IMR-90 (cell line): Measurements from ENCODE around the gene TMEM86B. TPM values are rescaled to one million over a fixed set of nuclear protein-coding genes. Genes with fewer than 3 reads are reported as not detected.
A peak's percentile ranks its signal among the peaks of the same experiment; 100 is the strongest.

Source experiments
- ATAC-seq: fragments of 200-7000 bp; cut with Tn5 transposase; 2 replicates; pipeline ENCODE4 v1.9.1; 2020; ENCODE audit warnings: low read depth, mild to moderate bottlenecking, moderate library complexity
- BruUV-seq: library from RNA; stranded (reverse); fragments of 400-500 nt; replicated peaks from 2 replicates; lab custom pipeline; 2021; lab: Mats Ljungman, UMichigan
- CTCF ChIA-PET: fragments of 300-600 bp; formaldehyde crosslinking; extraction: SDS; loops from one replicate; lab custom pipeline; 2021; ENCODE audit warnings: antibody characterized with exemption; lab: Yijun Ruan, JAX
- POLR2A ChIA-PET: fragments of 300-600 bp; sonication (Branson Sonifier 250); formaldehyde crosslinking; loops from one replicate; lab custom pipeline; 2022; ENCODE audit warnings: antibody characterized with exemption; ENCODE audit not compliant: unreplicated experiment; lab: Charles Lee
- DNase-seq: peaks from one replicate; pipeline ENCODE4 v3.0.0; 2013
- H2AFZ ChIP-seq: replicated peaks from 2 replicates; pipeline ENCODE3; 2013; ENCODE audit warnings: low read length, mild to moderate bottlenecking; ENCODE audit not compliant: poor library complexity
- H2AK5ac ChIP-seq: 2 replicates; pipeline ENCODE4 v1.6.1; 2013; ENCODE audit warnings: low read depth, low read length, inconsistent platforms
- H2AK9ac ChIP-seq: replicated peaks from 2 replicates; pipeline ENCODE3; 2013; ENCODE audit warnings: mild to moderate bottlenecking, low read depth, low read length, moderate library complexity; ENCODE audit not compliant: poor library complexity
- H2BK120ac ChIP-seq: 2 replicates; pipeline ENCODE4 v1.6.1; 2013; ENCODE audit warnings: low read depth, low read length, inconsistent platforms
- H2BK15ac ChIP-seq: 3 replicates; pipeline ENCODE4 v1.6.1; 2013; ENCODE audit warnings: low read depth, low read length, inconsistent platforms
- H2BK20ac ChIP-seq: 2 replicates; pipeline ENCODE4 v1.6.1; 2013; ENCODE audit warnings: low read depth, mild to moderate bottlenecking, inconsistent platforms, low read length, moderate library complexity
- H2BK5ac ChIP-seq: 2 replicates; pipeline ENCODE4 v1.6.1; 2013; ENCODE audit warnings: mild to moderate bottlenecking, low read depth, low read length, inconsistent platforms; ENCODE audit not compliant: poor library complexity, severe bottlenecking
- H3K14ac ChIP-seq: replicated peaks from 2 replicates; pipeline ENCODE4 v1.6.1; 2013; ENCODE audit warnings: low read depth, low read length, inconsistent platforms
- H3K18ac ChIP-seq: 2 replicates; pipeline ENCODE4 v1.6.1; 2013; ENCODE audit warnings: low read depth, low read length, control low read depth
- H3K23ac ChIP-seq: 2 replicates; pipeline ENCODE4 v1.6.1; 2013; ENCODE audit warnings: low read depth, low read length, inconsistent platforms
- H3K27ac ChIP-seq: 2 replicates; pipeline ENCODE4 v1.5.1; 2013; ENCODE audit warnings: mild to moderate bottlenecking, control low read depth, low read length; ENCODE audit not compliant: insufficient read depth
- H3K27me3 ChIP-seq: 2 replicates; pipeline ENCODE4 v1.6.1; 2013; ENCODE audit warnings: low read length; ENCODE audit not compliant: control insufficient read depth, insufficient read depth
- H3K36me3 ChIP-seq: 2 replicates; pipeline ENCODE4 v1.6.1; 2013; ENCODE audit warnings: low read length, mixed read lengths; ENCODE audit not compliant: control insufficient read depth, insufficient read depth
- H3K4ac ChIP-seq: 2 replicates; pipeline ENCODE4 v1.6.1; 2013; ENCODE audit warnings: low read depth, low read length, inconsistent platforms
- H3K4me1 ChIP-seq: 2 replicates; pipeline ENCODE4 v1.6.1; 2013; ENCODE audit warnings: low read length, mixed read lengths; ENCODE audit not compliant: control insufficient read depth, insufficient read depth
- H3K4me2 ChIP-seq: 2 replicates; pipeline ENCODE4 v1.6.1; 2013; ENCODE audit warnings: low read depth, mild to moderate bottlenecking, control low read depth, low read length, moderate library complexity
- H3K4me3 ChIP-seq: 2 replicates; pipeline ENCODE4 v1.5.1; 2013; ENCODE audit warnings: low read depth, mild to moderate bottlenecking, control low read depth, low read length, moderate library complexity; ENCODE audit not compliant: insufficient read depth
- H3K56ac ChIP-seq: 2 replicates; pipeline ENCODE4 v1.6.1; 2013; ENCODE audit warnings: low read length, inconsistent platforms; ENCODE audit not compliant: insufficient read depth; ENCODE audit errors: extremely low read depth
- H3K79me1 ChIP-seq, 2 experiments: 2 replicates each; pipeline ENCODE4 v1.6.1; 2013; ENCODE audit warnings: low read length in 2 of 2, inconsistent platforms in 1 of 2, low read depth in 1 of 2
- H3K9ac ChIP-seq: 2 replicates; pipeline ENCODE4 v1.6.1; 2013; ENCODE audit warnings: low read depth, low read length, control low read depth
- H3K9me1 ChIP-seq: 2 replicates; pipeline ENCODE4 v1.6.1; 2013; ENCODE audit warnings: low read length, inconsistent platforms; ENCODE audit not compliant: insufficient read depth
- H3K9me3 ChIP-seq: 2 replicates; pipeline ENCODE4 v1.6.1; 2013; ENCODE audit warnings: low read length; ENCODE audit not compliant: control insufficient read depth, insufficient read depth
- H4K20me1 ChIP-seq: 2 replicates; pipeline ENCODE4 v1.6.1; 2013; ENCODE audit warnings: low read length, inconsistent platforms; ENCODE audit not compliant: insufficient read depth
- H4K5ac ChIP-seq: 2 replicates; pipeline ENCODE4 v1.6.1; 2013; ENCODE audit warnings: mild to moderate bottlenecking, low read depth, low read length, control low read depth
- H4K8ac ChIP-seq, 2 experiments: 2 replicates each; pipeline ENCODE4 v1.6.1; 2013; ENCODE audit warnings: low read depth in 2 of 2, low read length in 2 of 2, control low read depth in 1 of 2, inconsistent platforms in 1 of 2
- H4K91ac ChIP-seq: 2 replicates; pipeline ENCODE4 v1.6.1; 2013; ENCODE audit warnings: low read depth, low read length, inconsistent platforms; ENCODE audit not compliant: insufficient read depth
- BHLHE40 ChIP-seq: fragments of 150-350 bp; IDR thresholded peaks from 2 replicates; pipeline ENCODE4 v1.6.1; 2016; ENCODE audit warnings: mild to moderate bottlenecking, low read depth, low read length
- CEBPB ChIP-seq: IDR thresholded peaks from 2 replicates; pipeline ENCODE4 v1.6.1; 2012; ENCODE audit warnings: low read depth, low read length, improper control_type of control experiment
- CHD1 ChIP-seq: IDR thresholded peaks from 2 replicates; pipeline ENCODE4 v1.6.1; 2012; ENCODE audit warnings: low read depth, low read length, improper control_type of control experiment
- CTCF ChIP-seq: conservative IDR thresholded peaks from 2 replicates; pipeline ENCODE4 v1.5.1; 2012; ENCODE audit warnings: mild to moderate bottlenecking, low read depth, low read length, improper control_type of control experiment
- ELK1 ChIP-seq: fragments of 150-350 bp; IDR thresholded peaks from 2 replicates; pipeline ENCODE4 v1.6.1; 2016; ENCODE audit warnings: low read depth, mild to moderate bottlenecking, low read length, moderate library complexity, borderline replicate concordance
- FOS ChIP-seq: fragments of 150-350 bp; IDR thresholded peaks from 2 replicates; pipeline ENCODE4 v1.6.1; 2016; ENCODE audit warnings: low read depth, low read length
- MAFK ChIP-seq: IDR thresholded peaks from 2 replicates; pipeline ENCODE4 v1.6.1; 2012; ENCODE audit warnings: low read depth, low read length, improper control_type of control experiment
- MAZ ChIP-seq: IDR thresholded peaks from 2 replicates; pipeline ENCODE4 v1.6.1; 2012; ENCODE audit warnings: low read depth, mild to moderate bottlenecking, low read length, improper control_type of control experiment, moderate library complexity, borderline replicate concordance
- MXI1 ChIP-seq: IDR thresholded peaks from 2 replicates; pipeline ENCODE4 v1.6.1; 2012; ENCODE audit warnings: low read depth, mild to moderate bottlenecking, low read length, moderate library complexity, borderline replicate concordance
- NFE2L2 ChIP-seq: fragments of 150-350 bp; IDR thresholded peaks from 2 replicates; pipeline ENCODE4 v1.6.1; 2016; ENCODE audit warnings: low read depth, mild to moderate bottlenecking, low read length
- POLR2A ChIP-seq: IDR thresholded peaks from 2 replicates; pipeline ENCODE4 v1.6.1; 2012; ENCODE audit warnings: mild to moderate bottlenecking, low read depth, low read length
- RAD21 ChIP-seq: IDR thresholded peaks from 2 replicates; pipeline ENCODE4 v1.6.1; 2012; ENCODE audit warnings: low read length, improper control_type of control experiment
- RCOR1 ChIP-seq: IDR thresholded peaks from 2 replicates; pipeline ENCODE4 v1.6.1; 2012; ENCODE audit warnings: mild to moderate bottlenecking, low read length, improper control_type of control experiment; ENCODE audit not compliant: insufficient replicate concordance
- RFX5 ChIP-seq: IDR thresholded peaks from 2 replicates; pipeline ENCODE4 v1.8.0; 2012; ENCODE audit warnings: low read depth, mild to moderate bottlenecking, low read length, moderate library complexity
- SMC3 ChIP-seq: fragments of 150-350 bp; IDR thresholded peaks from 2 replicates; pipeline ENCODE4 v1.6.1; 2016; ENCODE audit warnings: low read depth, mild to moderate bottlenecking, antibody characterized with exemption, low read length, moderate library complexity
- USF2 ChIP-seq: fragments of 150-350 bp; IDR thresholded peaks from 2 replicates; pipeline ENCODE4 v1.6.1; 2017; ENCODE audit warnings: mild to moderate bottlenecking, antibody characterized with exemption, low read length, low read depth
- WGBS, 2 experiments: methylation state at CpG; one replicate each; pipeline versions ENCODE4 v1.1.5 to v1.1.7; 2013; ENCODE audit warnings: missing lambda C conversion rate in 2 of 2; ENCODE audit not compliant: insufficient read length in 1 of 2; ENCODE audit errors: extremely low coverage in 2 of 2; 5-methylcytosine and 5-hydroxymethylcytosine counted together
- dilution Hi-C: fragments of 300-500 bp; cut with HindIII; formaldehyde crosslinking; loops from one replicate; pipeline ENCODE4 v1.14.3; 2018; ENCODE audit warnings: low sequenced_read_pairs; ENCODE audit not compliant: unreplicated experiment
- in situ Hi-C: fragments of 300-500 bp; cut with MboI; formaldehyde crosslinking; loops from 3 replicates; pipeline ENCODE4 v1.14.3; 2019; ENCODE audit warnings: low sequenced_read_pairs, inconsistent platforms, mixed read lengths
- intact Hi-C: fragments of 100-400 bp; cut with micrococcal nuclease; formaldehyde crosslinking; loops from 2 replicates; pipeline ENCODE4 v1.10.0; 2022
- polyA plus RNA-seq, 3 experiments: library from polyadenylated mRNA; depleted of rRNA; stranded (reverse); fragments of >200 nt; gene quantifications; 2 replicates each; pipeline ENCODE4 v1.2.3, GENCODE V29; 2012; ENCODE audit warnings: low replicate concordance in 1 of 3
- total RNA-seq: library from RNA; depleted of rRNA; stranded (reverse); fragments of >200 nt; gene quantifications from 2 replicates; pipeline ENCODE4 v1.2.3, GENCODE V29; 2012

The TMEM86B gene
- total and polyA plus RNA-seq, 2 of the 4 experiments (the other 2 are of a cell fraction), result 0.18 to 2.4 TPM

GRCh38 chr19:55232286-55232602 is 3.7 kb upstream of the TMEM86B start:
- peaks cover 61% of the 10 kb centered on the region for H3K36me3 ChIP-seq
- intact Hi-C loops, result no loop called here
- H3K27ac ChIP-seq, result no peak overlapping the region

More at GRCh38 chr19:55232286-55232602, 3.7 kb upstream of the TMEM86B start:
- H3K9me1 ChIP-seq, result peaks cover 2% of the 10 kb centered on the region
- H4K20me1 ChIP-seq, result peaks cover 15% of the 10 kb centered on the region
- H4K8ac ChIP-seq, result no peak overlapping the region
- H2BK15ac ChIP-seq, result no peak overlapping the region
- H3K9me3 ChIP-seq, result no peaks in the 10 kb centered on the region
- in situ Hi-C loops, result no loop called here
- no peak overlapping the region for H2BK120ac ChIP-seq
- ChIA-PET CTCF (no interaction called here), POLR2A (no interaction called here)
- H3K14ac ChIP-seq, result no peak overlapping the region
- H3K4me1 ChIP-seq, result no peaks in the 10 kb centered on the region
- no peak overlapping the region for H2AK5ac ChIP-seq
- H3K56ac ChIP-seq, result no peak overlapping the region
- TF ChIP-seq RAD21 (no peak), NFE2L2 (no peak), RFX5 (no peak), MAFK (no peak), CTCF (no peak), CEBPB (no peak), ELK1 (no peak), MXI1 (no peak), USF2 (no peak), CHD1 (no peak), SMC3 (no peak), RCOR1 (no peak), MAZ (no peak), BHLHE40 (no peak), FOS (no peak), POLR2A (no peak)
- no peak overlapping the region for H3K23ac ChIP-seq
- 71% methylated on average over 7 of the region's 12 CpGs; no CpG with 5 or more reads in 1 of the 2 experiments for WGBS, 2 experiments
- H4K5ac ChIP-seq, result no peak overlapping the region
- H2BK20ac ChIP-seq, result no peak overlapping the region
- no peak overlapping the region for H2AFZ ChIP-seq
- no peak overlapping the region for H4K91ac ChIP-seq
- no peak overlapping the region for H3K9ac ChIP-seq
- no peaks in the 10 kb centered on the region for H3K27me3 ChIP-seq
- H3K18ac ChIP-seq, result no peak overlapping the region
- BruUV-seq, result no TSS peak
- no peak overlapping the region for H2BK5ac ChIP-seq
- ATAC-seq, result no peak
- peaks cover 6 to 20% of the 10 kb centered on the region in 2 experiments; a peak in 3 of 4 replicates for H3K79me1 ChIP-seq
- no peak overlapping the region for H3K4me3 ChIP-seq
- no peak for DNase-seq
- dilution Hi-C loops, result no loop called here
- no peak overlapping the region for H3K4ac ChIP-seq
- H2AK9ac ChIP-seq, result peak overlapping the region; percentile 42
- no peak overlapping the region for H3K4me2 ChIP-seq
